ENCODE measurements around the gene CTSW.
"Not testable (repeated sequence)": the region's sequence is repeated elsewhere in the genome, so short reads cannot be mapped to it uniquely, and the experiment has no call there.

Gene CTSW, protein sequence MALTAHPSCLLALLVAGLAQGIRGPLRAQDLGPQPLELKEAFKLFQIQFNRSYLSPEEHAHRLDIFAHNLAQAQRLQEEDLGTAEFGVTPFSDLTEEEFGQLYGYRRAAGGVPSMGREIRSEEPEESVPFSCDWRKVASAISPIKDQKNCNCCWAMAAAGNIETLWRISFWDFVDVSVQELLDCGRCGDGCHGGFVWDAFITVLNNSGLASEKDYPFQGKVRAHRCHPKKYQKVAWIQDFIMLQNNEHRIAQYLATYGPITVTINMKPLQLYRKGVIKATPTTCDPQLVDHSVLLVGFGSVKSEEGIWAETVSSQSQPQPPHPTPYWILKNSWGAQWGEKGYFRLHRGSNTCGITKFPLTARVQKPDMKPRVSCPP

DNA sequence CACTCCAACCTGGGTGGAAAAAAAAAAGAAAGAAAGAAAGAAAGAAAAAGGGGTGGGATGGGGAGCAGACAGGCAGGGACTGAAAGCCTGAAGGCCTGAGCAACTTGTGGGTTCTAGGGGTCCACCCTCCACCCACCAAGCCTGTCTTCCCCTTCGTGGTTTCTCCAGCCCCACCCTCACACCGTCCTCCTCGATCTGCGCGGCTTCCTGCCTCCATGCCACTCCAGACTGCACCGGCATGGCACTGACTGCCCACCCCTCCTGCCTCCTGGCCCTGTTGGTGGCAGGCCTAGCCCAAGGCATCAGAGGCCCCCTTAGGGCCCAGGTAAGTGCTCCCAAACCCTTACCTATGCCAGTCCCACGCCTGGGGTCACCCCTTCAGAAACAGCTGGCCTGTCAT lies at the start of gene CTSW:
Gene CTSW, plus strand, starts transcription at position 221 of the 400 bp plus-strand sequence. Its CDS starts 18 bp downstream, at position 239.
- DNase-seq = no peak

GRCh38 chr11:65832231-65832630 lies 47.4 kb upstream of the CTSW start:
- DNase-seq = not testable (repeated sequence)

- DNase-seq = peak; percentile 93
These were observed 46.2 kb upstream of the CTSW start, which contains the start of gene SNX32 for GRCh38 chr11:65833297-65834030. Gene SNX32, plus strand, starts transcription at chr11:65833963. Its CDS starts 103 bp downstream, at chr11:65834066.

DNA sequence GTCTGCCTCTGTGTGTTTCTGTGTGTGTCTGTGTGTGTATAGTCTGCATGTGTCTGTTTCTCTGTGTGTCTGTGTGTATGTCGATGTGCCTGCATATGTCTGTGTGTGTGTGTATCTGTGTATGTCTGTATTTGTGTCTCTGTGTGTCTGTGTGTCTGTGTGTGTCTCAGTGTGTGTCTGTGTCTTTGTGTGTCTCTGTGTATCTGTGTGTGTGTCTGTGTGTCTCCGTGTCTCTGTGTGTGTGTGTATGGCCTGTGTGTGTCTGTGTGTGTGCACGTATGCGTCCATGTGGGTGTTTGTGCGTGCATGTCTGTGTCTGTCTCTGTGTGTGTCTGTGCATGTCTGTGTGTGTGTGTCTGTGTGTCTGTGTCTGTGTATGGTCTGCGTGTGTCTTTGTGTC lies 45.4 kb upstream of the CTSW start:
- no peak for DNase-seq

DNA sequence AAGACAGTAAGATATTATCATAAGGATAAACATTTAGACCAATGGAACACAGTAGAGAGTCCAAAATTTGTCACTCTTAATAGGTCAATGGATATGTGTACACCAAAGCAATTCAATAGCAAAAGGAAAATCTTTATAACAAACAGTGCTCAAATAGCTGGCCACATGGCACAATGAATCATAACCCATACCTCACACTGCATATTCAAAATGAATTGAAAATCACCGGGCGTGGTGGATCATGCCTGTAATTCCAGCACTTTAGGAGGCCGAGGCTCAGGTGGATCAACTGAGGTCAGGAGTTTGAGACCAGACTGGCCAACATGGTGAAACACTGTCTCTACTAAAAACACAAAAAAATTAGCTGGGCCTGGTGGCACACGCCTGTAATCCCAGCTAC lies 37.5 kb upstream of the CTSW start:
- DNase-seq = no peak

DNA sequence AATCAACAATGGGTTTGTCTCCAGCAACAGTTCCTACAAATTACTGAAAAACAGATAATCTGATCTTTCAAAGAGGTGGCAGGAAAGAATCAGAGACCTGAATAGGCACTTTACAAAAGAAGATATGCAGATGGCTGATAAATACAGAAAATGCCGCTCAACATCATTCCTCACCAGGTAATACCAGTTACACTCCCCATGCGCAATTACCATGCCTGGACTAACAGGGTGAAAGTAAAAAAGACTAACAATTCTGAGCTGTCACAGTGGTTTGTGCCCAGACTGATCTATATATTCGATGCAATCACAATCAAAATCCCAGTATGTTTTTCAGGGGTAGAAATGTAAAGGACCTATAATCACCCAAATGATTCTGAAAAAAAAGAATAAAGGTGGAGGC lies 35.8 kb upstream of the CTSW start:
- no peak for DNase-seq

- peak; percentile 52 for DNase-seq
These were observed 35.3 kb upstream of the CTSW start for GRCh38 chr11:65844231-65844872.

DNA sequence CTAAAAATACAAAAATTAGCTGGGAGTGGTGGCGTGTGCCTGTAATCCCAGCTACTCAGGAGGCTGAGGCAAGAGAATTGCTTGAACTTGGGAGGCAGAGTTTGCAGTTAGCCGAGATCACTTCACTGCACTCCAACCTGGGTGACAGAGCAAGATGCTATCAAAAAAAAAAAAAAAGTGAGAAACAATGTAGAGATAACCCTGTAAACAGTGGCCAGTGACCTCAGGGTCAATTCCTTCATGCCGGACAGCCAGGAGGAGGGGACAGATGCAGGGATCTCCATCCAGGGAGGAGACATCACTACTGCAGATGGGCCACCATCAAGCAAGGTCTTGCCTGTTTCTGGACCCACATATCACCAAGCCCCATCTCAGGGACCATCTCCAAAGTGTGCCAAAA lies 31.9 kb upstream of the CTSW start:
- DNase-seq = no peak

DNA sequence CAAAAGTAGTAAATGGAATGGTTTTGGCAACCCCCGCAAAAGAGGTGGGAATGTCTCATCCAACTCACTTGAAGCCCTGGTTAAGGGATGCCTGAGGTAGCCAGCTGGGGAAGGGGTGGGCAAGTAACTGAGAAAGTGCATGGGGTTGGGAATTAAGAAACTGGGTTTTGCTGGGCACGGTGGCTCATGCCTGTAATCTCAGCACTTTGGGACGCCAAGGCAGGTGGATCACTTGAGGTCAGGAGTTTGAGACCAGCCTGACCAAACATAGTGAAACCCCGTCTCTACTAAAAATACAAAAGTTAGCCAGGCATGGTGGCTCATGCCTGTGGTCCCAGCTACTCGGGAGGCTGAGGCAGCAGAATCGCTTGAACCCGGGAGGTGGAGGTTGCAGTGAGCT lies 30.9 kb upstream of the CTSW start:
- not testable (repeated sequence) for DNase-seq

DNA sequence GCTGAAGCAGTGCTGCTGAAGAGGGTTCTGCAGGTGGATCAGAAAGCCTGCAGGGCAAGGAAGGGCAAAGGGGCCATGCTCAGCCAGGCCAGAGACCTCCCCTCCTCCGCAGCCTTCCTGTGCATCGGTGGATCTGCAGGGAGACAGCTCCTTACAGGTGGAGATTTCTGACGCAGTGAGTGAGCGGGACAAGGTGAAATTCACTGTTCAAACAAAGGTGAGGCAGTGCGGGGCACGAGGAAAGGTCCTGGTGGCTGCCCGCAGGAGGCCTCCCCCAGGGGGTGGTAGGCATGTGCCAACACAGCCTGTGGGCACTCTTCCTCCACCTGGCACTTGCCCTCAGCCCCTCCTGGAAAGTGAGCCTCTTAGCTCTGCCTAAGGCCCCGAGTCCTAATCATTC lies 30.3 kb upstream of the CTSW start:
- no peak for DNase-seq

DNA sequence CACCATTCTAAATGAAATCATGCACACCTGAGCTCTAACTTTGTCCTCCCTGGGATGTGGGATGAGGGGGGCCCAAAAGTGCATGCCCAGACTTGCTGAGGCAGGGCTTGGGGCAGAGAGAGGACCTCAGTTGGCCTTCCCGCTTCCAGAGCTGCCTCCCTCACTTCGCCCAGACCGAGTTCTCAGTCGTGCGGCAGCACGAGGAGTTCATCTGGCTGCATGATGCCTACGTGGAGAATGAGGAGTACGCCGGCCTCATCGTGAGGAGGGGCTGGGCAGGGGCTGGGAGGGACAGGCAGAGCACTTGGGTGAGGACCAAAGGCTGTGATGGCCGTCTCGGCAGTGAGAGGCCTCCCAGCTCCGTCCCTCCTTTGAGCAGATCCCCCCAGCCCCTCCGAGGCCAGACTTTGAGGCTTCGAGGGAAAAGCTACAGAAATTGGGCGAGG lies 29.8 kb upstream of the CTSW start:
- DNase-seq = no peak

- DNase-seq = no peak
These were observed 29.2 kb upstream of the CTSW start for GRCh38 chr11:65850217-65851082.

- no peak for DNase-seq
These were observed 28.5 kb upstream of the CTSW start for GRCh38 chr11:65851083-65851579.

GRCh38 chr11:65851811-65852507 lies 27.7 kb upstream of the CTSW start:
- DNase-seq = no peak

GRCh38 chr11:65852508-65853245 lies 27.0 kb upstream of the CTSW start:
- no peak for DNase-seq

DNA sequence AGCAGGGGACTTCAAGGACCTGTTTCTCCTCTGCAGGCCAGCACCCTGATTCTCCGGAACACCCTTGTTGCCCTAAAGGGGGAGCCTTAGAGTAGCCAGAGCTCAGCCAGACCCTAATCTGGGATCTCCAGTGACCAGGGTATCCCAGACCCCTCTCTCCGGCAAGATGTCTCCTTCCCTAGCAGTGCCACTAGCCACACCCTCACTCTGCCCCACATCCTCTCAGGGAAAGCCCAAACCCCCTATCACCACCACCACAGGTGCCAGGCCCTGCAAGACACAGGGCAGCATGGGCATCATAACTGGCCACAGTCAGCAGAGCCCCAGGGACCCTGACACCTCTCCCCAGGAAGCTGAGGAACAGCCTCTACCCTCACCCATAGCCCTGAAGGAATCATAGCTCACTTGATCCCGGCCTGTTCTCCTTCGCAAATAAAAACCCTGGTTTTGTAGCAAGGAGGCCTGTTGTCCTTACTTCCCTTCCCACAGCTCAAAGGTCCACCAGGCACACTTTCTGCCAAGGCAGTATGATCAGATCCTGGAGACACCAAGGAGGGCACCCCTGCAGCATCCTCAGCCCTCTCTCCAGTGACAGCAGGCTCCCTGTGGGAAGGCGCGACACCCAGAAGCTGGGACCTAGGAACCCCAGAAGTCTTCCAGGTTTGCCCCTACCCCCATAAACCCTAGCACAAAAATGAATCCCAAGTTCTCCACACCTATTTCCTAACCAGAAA lies 26.2 kb upstream of the CTSW start:
- no peak for DNase-seq

DNA sequence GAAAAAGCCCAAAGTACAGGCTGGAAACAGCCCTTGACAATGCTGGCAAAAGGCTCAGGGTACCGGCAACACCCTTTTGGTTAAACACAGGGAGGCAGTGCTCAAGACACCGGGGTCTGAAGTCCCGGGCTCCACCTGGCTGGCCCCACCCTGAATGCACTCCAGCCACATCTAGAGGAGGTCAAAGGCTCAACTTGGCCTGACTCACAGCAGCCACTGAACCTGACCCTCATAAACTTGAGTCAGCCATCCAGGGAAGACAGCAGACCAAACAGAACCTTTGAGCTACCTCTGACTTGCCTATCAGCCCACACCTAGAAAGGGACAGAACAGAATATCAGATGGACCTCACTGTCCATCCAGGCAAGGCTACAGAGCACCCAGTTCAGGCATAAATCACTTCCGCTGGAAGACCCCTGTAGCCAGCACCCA lies 25.5 kb upstream of the CTSW start:
- DNase-seq = no peak

- no peak for DNase-seq
These were observed 24.5 kb upstream of the CTSW start for GRCh38 chr11:65854852-65855837.

- DNase-seq = no peak
These were observed 23.7 kb upstream of the CTSW start for GRCh38 chr11:65855927-65856363.

Measured in NCI-H146 (cell line).